ENCODE results near the gene ANKRD40CL.
"Not testable (repeated sequence)": the region's sequence is repeated elsewhere in the genome, so short reads cannot be mapped to it uniquely, and the experiment has no call there.

The ANKRD40CL gene

GRCh38 chr17:50758524-50758923, 8.8 kb downstream of the ANKRD40CL start:
- no peak for DNase-seq

GRCh38 chr17:50754521-50754920, 12.8 kb downstream of the ANKRD40CL start:
- DNase-seq, result no peak

- DNase-seq, result no peak
Measured at GRCh38 chr17:50749245-50749644, 18.1 kb downstream of the ANKRD40CL start.

GRCh38 chr17:50745631-50746030, 21.7 kb downstream of the ANKRD40CL start:
- DNase-seq, result no peak

GRCh38 chr17:50739098-50739497, 28.2 kb downstream of the ANKRD40CL start:
- DNase-seq, result no peak

GRCh38 chr17:50737118-50737698, 30.1 kb downstream of the ANKRD40CL start:
- no peak for DNase-seq

- no peak for DNase-seq
Measured at GRCh38 chr17:50735287-50735686, 32.0 kb downstream of the ANKRD40CL start.

- DNase-seq, result no peak
Measured at GRCh38 chr17:50731575-50732460, 35.5 kb downstream of the ANKRD40CL start.

- no peak for DNase-seq
Measured at GRCh38 chr17:50728881-50729765, 38.2 kb downstream of the ANKRD40CL start.

- DNase-seq, result no peak
Measured at GRCh38 chr17:50728112-50728429, 39.2 kb downstream of the ANKRD40CL start.

GRCh38 chr17:50725769-50726655, 41.3 kb downstream of the ANKRD40CL start:
- DNase-seq, result no peak

- not testable (repeated sequence) for DNase-seq
Measured at GRCh38 chr17:50724622-50725021, 42.7 kb downstream of the ANKRD40CL start.

GRCh38 chr17:50722746-50723145, 44.6 kb downstream of the ANKRD40CL start:
- DNase-seq, result no peak

- DNase-seq, result no peak
Measured at GRCh38 chr17:50721194-50722010, 45.9 kb downstream of the ANKRD40CL start.

GRCh38 chr17:50719924-50720794, 47.2 kb downstream of the ANKRD40CL start:
- no peak for DNase-seq

- peak; percentile 87 for DNase-seq
Measured at GRCh38 chr17:50719144-50719923, 48.0 kb downstream of the ANKRD40CL start, which contains the start of gene LUC7L3. TSS of gene LUC7L3 (plus strand) at chr17:50719603. CDS start at chr17:50719733, 130 bp downstream.

GRCh38 chr17:50715471-50715870, 51.8 kb downstream of the ANKRD40CL start:
- DNase-seq, result no peak

- no peak for DNase-seq
Measured at GRCh38 chr17:50712641-50713040, 54.7 kb downstream of the ANKRD40CL start.

Measured in activated CD4-positive, alpha-beta T cell treated with anti-CD3 and anti-CD28 coated beads for 1 hour (primary cell).